Measurements from ENCODE around the gene C1orf159. TPM values are rescaled to one million over a fixed set of nuclear protein-coding genes. Genes with fewer than 3 reads are reported as not detected.

Gene C1orf159
- total and polyA plus RNA-seq, 9 of the 15 experiments (the other 6 are each of a cell fraction or from before 2014, with no cell fraction given) = 0.28 to 54.9 (median 10.6) TPM

GRCh38 chr1:1058088-1058905, 57.6 kb downstream of the C1orf159 start (continued):
- TF ChIP-seq MGA (IDR thresholded peaks at IDR 0.05) = 0 out of 2 replicates have a peak, but pooled peaks have one; percentile 26
- peak; percentile 53; the same call in 1 of the 2 replicates for TF ChIP-seq CREM (IDR thresholded peaks at IDR 0.05; ENCODE audit: low read depth)
- peak; percentile 59 for TF ChIP-seq USF1 (CRISPR knock-in tag; IDR thresholded peaks at IDR 0.05)
- TF ChIP-seq NR2C2 (CRISPR knock-in tag; IDR thresholded peaks at IDR 0.05) = no peak
- peak; percentile 71; the same call in 1 of the 2 replicates for TF ChIP-seq NR2C2 (tag; IDR thresholded peaks at IDR 0.05)
- TF ChIP-seq ZNF263 (CRISPR knock-in tag; IDR thresholded peaks at IDR 0.05; ENCODE audit: borderline replicate concordance) = no peak
- no peak for TF ChIP-seq ZNF445 (CRISPR knock-in tag; IDR thresholded peaks at IDR 0.05; ENCODE audit: low read depth)
- peak; percentile 39 for TF ChIP-seq PCBP1 (IDR thresholded peaks at IDR 0.05; ENCODE audit: low read depth, low read length, poor library complexity, severe bottlenecking)
- no peak; the same call in 1 of the 2 replicates for TF ChIP-seq ZBTB1 (CRISPR knock-in tag; IDR thresholded peaks at IDR 0.05; ENCODE audit: borderline replicate concordance, low read depth)
- TF ChIP-seq ZNF740 (CRISPR knock-in tag; IDR thresholded peaks at IDR 0.05) = 0 out of 2 replicates have a peak, but pooled peaks have one; percentile 2
- TF ChIP-seq ZNF740 (tag; IDR thresholded peaks at IDR 0.05) = no peak
- TF ChIP-seq SOX6 (IDR thresholded peaks at IDR 0.05) = peak; percentile 63; the same call in 1 of the 2 replicates
- 0 out of 2 replicates have a peak, but pooled peaks have one; percentile 13 for TF ChIP-seq MTA2 (IDR thresholded peaks at IDR 0.05; ENCODE audit: low read depth)
- peak; percentile 11; the same call in 1 of the 2 replicates for TF ChIP-seq CBFA2T3 (IDR thresholded peaks at IDR 0.05)
